CD14-positive monocyte (primary cell): ENCODE results near the gene GRIK4. TPM values are rescaled to one million over a fixed set of nuclear protein-coding genes. Genes with fewer than 3 reads are reported as not detected.

ENCODE experiments used
- DNase-seq, 3 donors: peaks; one replicate each; pipeline ENCODE4 v3.0.0-alpha.2; 2011 to 2022
- H2AFZ ChIP-seq: 2 replicates; pipeline ENCODE4 v1.6.0; 2012; ENCODE audit warnings: mild to moderate bottlenecking, low read depth, low read length, inconsistent platforms; ENCODE audit not compliant: insufficient read depth, poor library complexity, severe bottlenecking
- H3K27ac ChIP-seq, 2 donors: 1 replicate in 1 of 2; 2 replicates in 1 of 2; pipeline ENCODE4 v1.5.1; 2012 to 2013; ENCODE audit warnings: low read length in 2 of 2, control low read depth in 1 of 2, inconsistent platforms in 1 of 2, low read depth in 1 of 2, mild to moderate bottlenecking in 1 of 2
- H3K27me3 ChIP-seq, 2 donors: one replicate each; pipeline versions ENCODE4 v1.6.0 to v1.6.1; 2011 to 2013; ENCODE audit warnings: low read length in 2 of 2; ENCODE audit not compliant: control insufficient read depth in 2 of 2, insufficient read depth in 2 of 2
- H3K36me3 ChIP-seq, 2 donors: replicated peaks in 1 of 2; 1 replicate in 1 of 2; 2 replicates in 1 of 2; pipeline versions ENCODE4 v1.5.1 to v1.6.1; 2012 to 2013; ENCODE audit warnings: low read length in 2 of 2, control low read depth in 1 of 2, inconsistent platforms in 1 of 2, mild to moderate bottlenecking in 1 of 2; ENCODE audit not compliant: insufficient read depth in 2 of 2, control insufficient read depth in 1 of 2
- H3K4me1 ChIP-seq, 2 donors: 1 replicate in 1 of 2; 2 replicates in 1 of 2; pipeline versions ENCODE4 v1.5.1 to v1.6.1; 2012 to 2013; ENCODE audit warnings: low read length in 2 of 2, control low read depth in 1 of 2, inconsistent platforms in 1 of 2, mild to moderate bottlenecking in 1 of 2, moderate library complexity in 1 of 2; ENCODE audit not compliant: insufficient read depth in 2 of 2, control insufficient read depth in 1 of 2
- H3K4me2 ChIP-seq: replicated peaks from 2 replicates; pipeline ENCODE3; 2012; ENCODE audit warnings: low read length, moderate library complexity, mild to moderate bottlenecking; ENCODE audit not compliant: poor library complexity, severe bottlenecking; ENCODE audit errors: extremely low read depth
- H3K4me3 ChIP-seq, 3 experiments: fragments of 200-600 bp in 1 of 3; sonication (generic) in 1 of 3; replicated peaks in 1 of 3; 1 replicate in 2 of 3; 2 replicates in 1 of 3; pipeline ENCODE4 v1.5.1; 2011 to 2013; ENCODE audit warnings: low read length in 3 of 3, mild to moderate bottlenecking in 3 of 3, control low read depth in 2 of 3, low read depth in 2 of 3, inconsistent platforms in 1 of 3, moderate library complexity in 1 of 3
- H3K79me2 ChIP-seq: 2 replicates; pipeline ENCODE4 v1.6.0; 2012; ENCODE audit warnings: mild to moderate bottlenecking, control low read depth, inconsistent platforms, low read length, moderate library complexity; ENCODE audit not compliant: insufficient read depth
- H3K9ac ChIP-seq: 2 replicates; pipeline ENCODE4 v1.6.0; 2017; ENCODE audit warnings: low read length, mild to moderate bottlenecking; ENCODE audit not compliant: insufficient read depth, poor library complexity, severe bottlenecking
- H3K9me3 ChIP-seq, 2 donors: replicated peaks in 1 of 2; 1 replicate in 1 of 2; 2 replicates in 1 of 2; pipeline versions ENCODE4 v1.5.1 to v1.6.1; 2012 to 2013; ENCODE audit warnings: low read length in 2 of 2, control low read depth in 1 of 2; ENCODE audit not compliant: control insufficient read depth in 1 of 2, insufficient read depth in 1 of 2
- H4K20me1 ChIP-seq: 2 replicates; pipeline ENCODE4 v1.6.0; 2012; ENCODE audit warnings: mild to moderate bottlenecking, low read length, control low read depth, moderate library complexity; ENCODE audit not compliant: insufficient read depth
- H3K27ac Mint-ChIP-seq, 7 donors: one replicate each; pipeline ENCODE4 v1.8.0; 2020; ENCODE audit warnings: mild to moderate bottlenecking in 7 of 7, mixed read lengths in 7 of 7, moderate library complexity in 6 of 7, inconsistent platforms in 2 of 7
- H3K27me3 Mint-ChIP-seq, 3 donors: one replicate each; pipeline ENCODE4 v1.8.0; 2021 to 2022; ENCODE audit warnings: low read depth in 3 of 3, mild to moderate bottlenecking in 3 of 3, mixed read lengths in 3 of 3, moderate library complexity in 3 of 3, inconsistent platforms in 1 of 3
- H3K36me3 Mint-ChIP-seq, 2 donors: one replicate each; pipeline ENCODE4 v1.8.0; 2020; ENCODE audit warnings: mixed read lengths in 2 of 2, inconsistent platforms in 1 of 2, mild to moderate bottlenecking in 1 of 2
- H3K4me1 Mint-ChIP-seq: one replicate; pipeline ENCODE4 v1.8.0; 2020; ENCODE audit warnings: mild to moderate bottlenecking, mixed read lengths
- H3K4me3 Mint-ChIP-seq, 2 donors: one replicate each; pipeline ENCODE4 v1.8.0; 2020; ENCODE audit warnings: mild to moderate bottlenecking in 2 of 2, mixed read lengths in 2 of 2, moderate library complexity in 1 of 2
- H3K9me3 Mint-ChIP-seq, 7 donors: one replicate each; pipeline ENCODE4 v1.8.0; 2020 to 2022; ENCODE audit warnings: mixed read lengths in 7 of 7, mild to moderate bottlenecking in 6 of 7, moderate library complexity in 6 of 7, inconsistent platforms in 2 of 7
- CTCF ChIP-seq: fragments of 200-600 bp; IDR thresholded peaks from one replicate; pipeline ENCODE4 v1.8.0; 2022; ENCODE audit warnings: antibody characterized with exemption, mild to moderate bottlenecking
- WGBS: methylation state at CpG from one replicate; pipeline ENCODE4 v1.1.5; 2013; ENCODE audit warnings: missing lambda C conversion rate; ENCODE audit not compliant: insufficient coverage; 5-methylcytosine and 5-hydroxymethylcytosine counted together
- intact Hi-C, 2 donors: fragments of 100-400 bp; cut with micrococcal nuclease; formaldehyde crosslinking; loops; one replicate each; pipeline versions ENCODE4 v1.15.0 to v1.15.1; 2023
- polyA plus RNA-seq, 3 donors: library from polyadenylated mRNA; depleted of rRNA in 1 of 3; unstranded in 2 of 3; stranded (reverse) in 1 of 3; fragments of 300-500 nt in 2 of 3; fragments of >200 nt in 1 of 3; fragmentation: Illumina TruSeq in 2 of 3; gene quantifications; 1 replicate in 2 of 3; 2 replicates in 1 of 3; pipeline ENCODE4 v1.2.3, GENCODE V29; 2012 to 2021

GRIK4 gene
- polyA plus RNA-seq, 3 donors: not detected

DNA sequence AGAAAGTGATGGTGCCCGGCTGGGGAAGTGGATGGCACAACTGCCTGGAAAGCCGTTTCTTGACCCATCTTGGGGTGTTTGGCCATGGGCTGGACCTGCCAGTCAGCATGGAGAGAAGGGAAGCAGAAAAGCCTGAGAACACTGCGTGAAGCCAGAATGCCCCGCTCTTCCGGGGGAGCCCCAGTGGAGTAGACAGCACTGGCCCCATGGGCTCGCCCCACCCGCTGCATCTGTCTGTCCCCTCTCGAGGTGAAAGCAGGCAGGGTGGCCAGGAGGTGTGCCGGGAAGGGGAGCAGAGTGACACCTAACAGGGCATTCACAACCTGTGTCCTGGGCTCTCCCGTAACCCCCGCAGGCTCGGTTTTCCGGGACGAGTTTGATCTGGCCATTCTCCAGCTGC lies 455.3 kb downstream of the GRIK4 start:
- Mint-ChIP-seq H3K27me3 (peaks cover 6 to 16% (median 11%) of the 10 kb centered on the region in 3 donors), H3K27ac (no peak overlapping the region), H3K9me3 (no peaks in the 10 kb centered on the region), H3K36me3 (no peaks in the 10 kb centered on the region), H3K4me1 (no peaks in the 10 kb centered on the region), H3K4me3 (no peak overlapping the region)
- H4K20me1 ChIP-seq: no peaks in the 10 kb centered on the region
- no peak overlapping the region for H3K27ac ChIP-seq
- no peaks in the 10 kb centered on the region for H3K9me3 ChIP-seq
- H3K4me1 ChIP-seq: no peaks in the 10 kb centered on the region
- no peaks in the 10 kb centered on the region for H3K36me3 ChIP-seq
- H3K79me2 ChIP-seq: no peaks in the 10 kb centered on the region
- no peak overlapping the region for H3K9ac ChIP-seq
- 95% methylated on average over 12 of the region's 14 CpGs for WGBS
- H3K4me2 ChIP-seq: no peak overlapping the region
- no peak overlapping the region for H3K4me3 ChIP-seq
- DNase-seq: no peak
- no peaks in the 10 kb centered on the region for H3K27me3 ChIP-seq
- H2AFZ ChIP-seq: no peak overlapping the region
- intact Hi-C loops: no loop called here
- no peak for TF ChIP-seq CTCF

DNA sequence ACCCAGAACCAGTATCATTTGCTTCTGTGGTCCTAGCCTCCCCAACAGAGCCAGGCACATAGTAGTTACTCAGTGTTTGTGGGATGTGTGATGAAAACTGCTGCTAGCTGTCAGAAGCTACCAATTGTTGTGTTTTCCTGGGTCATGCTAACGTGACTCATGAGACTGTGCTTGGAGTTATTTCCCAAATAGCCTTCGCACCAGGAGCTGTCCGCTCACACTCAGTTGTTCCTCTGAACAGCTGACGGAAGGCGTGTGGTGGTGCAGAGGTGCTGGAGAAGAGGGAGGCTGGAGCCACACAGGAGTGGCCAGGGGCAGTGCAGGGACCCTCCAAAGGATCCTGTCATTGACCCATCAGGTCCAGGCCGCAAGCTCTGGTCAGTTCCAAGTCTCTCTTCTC lies 458.4 kb downstream of the GRIK4 start:
- Mint-ChIP-seq H3K36me3 (no peaks in the 10 kb centered on the region), H3K27ac (no peak overlapping the region), H3K9me3 (no peaks in the 10 kb centered on the region), H3K4me3 (no peak overlapping the region), H3K27me3 (peaks cover 6 to 23% (median 8%) of the 10 kb centered on the region in 3 donors), H3K4me1 (no peaks in the 10 kb centered on the region)
- no peak overlapping the region for H3K4me2 ChIP-seq
- no peak overlapping the region for H3K9ac ChIP-seq
- H2AFZ ChIP-seq: no peak overlapping the region
- no peak for TF ChIP-seq CTCF
- no peaks in the 10 kb centered on the region for H4K20me1 ChIP-seq
- H3K4me3 ChIP-seq: no peak overlapping the region
- H3K36me3 ChIP-seq: no peaks in the 10 kb centered on the region
- no peaks in the 10 kb centered on the region for H3K27me3 ChIP-seq
- intact Hi-C loops: no loop called here
- WGBS: 100% methylated on average over 6 of the region's 6 CpGs
- H3K4me1 ChIP-seq: no peaks in the 10 kb centered on the region
- H3K79me2 ChIP-seq: no peaks in the 10 kb centered on the region
- no peaks in the 10 kb centered on the region for H3K9me3 ChIP-seq
- no peak for DNase-seq
- H3K27ac ChIP-seq: no peak overlapping the region
